IMR-90 (cell line): ENCODE results near the gene CAPN5. TPM values are rescaled to one million over a fixed set of nuclear protein-coding genes. Genes with fewer than 3 reads are reported as not detected.

Experiments used
- ATAC-seq: fragments of 200-7000 bp; cut with Tn5 transposase; 2 replicates; pipeline ENCODE4 v1.9.1; 2020; ENCODE audit warnings: low read depth, mild to moderate bottlenecking, moderate library complexity
- BruUV-seq: library from RNA; stranded (reverse); fragments of 400-500 nt; replicated peaks from 2 replicates; lab custom pipeline; 2021; lab: Mats Ljungman, UMichigan
- CTCF ChIA-PET: fragments of 300-600 bp; formaldehyde crosslinking; extraction: SDS; loops from one replicate; lab custom pipeline; 2021; ENCODE audit warnings: antibody characterized with exemption; lab: Yijun Ruan, JAX
- POLR2A ChIA-PET: fragments of 300-600 bp; sonication (Branson Sonifier 250); formaldehyde crosslinking; loops from one replicate; lab custom pipeline; 2022; ENCODE audit warnings: antibody characterized with exemption; ENCODE audit not compliant: unreplicated experiment; lab: Charles Lee
- DNase-seq: peaks from one replicate; pipeline ENCODE4 v3.0.0; 2013
- H2AFZ ChIP-seq: replicated peaks from 2 replicates; pipeline ENCODE3; 2013; ENCODE audit warnings: low read length, mild to moderate bottlenecking; ENCODE audit not compliant: poor library complexity
- H2AK5ac ChIP-seq: 2 replicates; pipeline ENCODE4 v1.6.1; 2013; ENCODE audit warnings: low read depth, low read length, inconsistent platforms
- H2AK9ac ChIP-seq: replicated peaks from 2 replicates; pipeline ENCODE3; 2013; ENCODE audit warnings: mild to moderate bottlenecking, low read depth, low read length, moderate library complexity; ENCODE audit not compliant: poor library complexity
- H2BK120ac ChIP-seq: 2 replicates; pipeline ENCODE4 v1.6.1; 2013; ENCODE audit warnings: low read depth, low read length, inconsistent platforms
- H2BK15ac ChIP-seq: 3 replicates; pipeline ENCODE4 v1.6.1; 2013; ENCODE audit warnings: low read depth, low read length, inconsistent platforms
- H2BK20ac ChIP-seq: 2 replicates; pipeline ENCODE4 v1.6.1; 2013; ENCODE audit warnings: low read depth, mild to moderate bottlenecking, inconsistent platforms, low read length, moderate library complexity
- H2BK5ac ChIP-seq: 2 replicates; pipeline ENCODE4 v1.6.1; 2013; ENCODE audit warnings: mild to moderate bottlenecking, low read depth, low read length, inconsistent platforms; ENCODE audit not compliant: poor library complexity, severe bottlenecking
- H3K14ac ChIP-seq: replicated peaks from 2 replicates; pipeline ENCODE4 v1.6.1; 2013; ENCODE audit warnings: low read depth, low read length, inconsistent platforms
- H3K18ac ChIP-seq: 2 replicates; pipeline ENCODE4 v1.6.1; 2013; ENCODE audit warnings: low read depth, low read length, control low read depth
- H3K23ac ChIP-seq: 2 replicates; pipeline ENCODE4 v1.6.1; 2013; ENCODE audit warnings: low read depth, low read length, inconsistent platforms
- H3K27ac ChIP-seq: 2 replicates; pipeline ENCODE4 v1.5.1; 2013; ENCODE audit warnings: mild to moderate bottlenecking, control low read depth, low read length; ENCODE audit not compliant: insufficient read depth
- H3K27me3 ChIP-seq: 2 replicates; pipeline ENCODE4 v1.6.1; 2013; ENCODE audit warnings: low read length; ENCODE audit not compliant: control insufficient read depth, insufficient read depth
- H3K36me3 ChIP-seq: 2 replicates; pipeline ENCODE4 v1.6.1; 2013; ENCODE audit warnings: low read length, mixed read lengths; ENCODE audit not compliant: control insufficient read depth, insufficient read depth
- H3K4ac ChIP-seq: 2 replicates; pipeline ENCODE4 v1.6.1; 2013; ENCODE audit warnings: low read depth, low read length, inconsistent platforms
- H3K4me1 ChIP-seq: 2 replicates; pipeline ENCODE4 v1.6.1; 2013; ENCODE audit warnings: low read length, mixed read lengths; ENCODE audit not compliant: control insufficient read depth, insufficient read depth
- H3K4me2 ChIP-seq: 2 replicates; pipeline ENCODE4 v1.6.1; 2013; ENCODE audit warnings: low read depth, mild to moderate bottlenecking, control low read depth, low read length, moderate library complexity
- H3K4me3 ChIP-seq: 2 replicates; pipeline ENCODE4 v1.5.1; 2013; ENCODE audit warnings: low read depth, mild to moderate bottlenecking, control low read depth, low read length, moderate library complexity; ENCODE audit not compliant: insufficient read depth
- H3K56ac ChIP-seq: 2 replicates; pipeline ENCODE4 v1.6.1; 2013; ENCODE audit warnings: low read length, inconsistent platforms; ENCODE audit not compliant: insufficient read depth; ENCODE audit errors: extremely low read depth
- H3K79me1 ChIP-seq, 2 experiments: 2 replicates each; pipeline ENCODE4 v1.6.1; 2013; ENCODE audit warnings: low read length in 2 of 2, inconsistent platforms in 1 of 2, low read depth in 1 of 2
- H3K9ac ChIP-seq: 2 replicates; pipeline ENCODE4 v1.6.1; 2013; ENCODE audit warnings: low read depth, low read length, control low read depth
- H3K9me1 ChIP-seq: 2 replicates; pipeline ENCODE4 v1.6.1; 2013; ENCODE audit warnings: low read length, inconsistent platforms; ENCODE audit not compliant: insufficient read depth
- H3K9me3 ChIP-seq: 2 replicates; pipeline ENCODE4 v1.6.1; 2013; ENCODE audit warnings: low read length; ENCODE audit not compliant: control insufficient read depth, insufficient read depth
- H4K20me1 ChIP-seq: 2 replicates; pipeline ENCODE4 v1.6.1; 2013; ENCODE audit warnings: low read length, inconsistent platforms; ENCODE audit not compliant: insufficient read depth
- H4K5ac ChIP-seq: 2 replicates; pipeline ENCODE4 v1.6.1; 2013; ENCODE audit warnings: mild to moderate bottlenecking, low read depth, low read length, control low read depth
- H4K8ac ChIP-seq, 2 experiments: 2 replicates each; pipeline ENCODE4 v1.6.1; 2013; ENCODE audit warnings: low read depth in 2 of 2, low read length in 2 of 2, control low read depth in 1 of 2, inconsistent platforms in 1 of 2
- H4K91ac ChIP-seq: 2 replicates; pipeline ENCODE4 v1.6.1; 2013; ENCODE audit warnings: low read depth, low read length, inconsistent platforms; ENCODE audit not compliant: insufficient read depth
- BHLHE40 ChIP-seq: fragments of 150-350 bp; IDR thresholded peaks from 2 replicates; pipeline ENCODE4 v1.6.1; 2016; ENCODE audit warnings: mild to moderate bottlenecking, low read depth, low read length
- CEBPB ChIP-seq: IDR thresholded peaks from 2 replicates; pipeline ENCODE4 v1.6.1; 2012; ENCODE audit warnings: low read depth, low read length, improper control_type of control experiment
- CHD1 ChIP-seq: IDR thresholded peaks from 2 replicates; pipeline ENCODE4 v1.6.1; 2012; ENCODE audit warnings: low read depth, low read length, improper control_type of control experiment
- CTCF ChIP-seq: conservative IDR thresholded peaks from 2 replicates; pipeline ENCODE4 v1.5.1; 2012; ENCODE audit warnings: mild to moderate bottlenecking, low read depth, low read length, improper control_type of control experiment
- ELK1 ChIP-seq: fragments of 150-350 bp; IDR thresholded peaks from 2 replicates; pipeline ENCODE4 v1.6.1; 2016; ENCODE audit warnings: low read depth, mild to moderate bottlenecking, low read length, moderate library complexity, borderline replicate concordance
- FOS ChIP-seq: fragments of 150-350 bp; IDR thresholded peaks from 2 replicates; pipeline ENCODE4 v1.6.1; 2016; ENCODE audit warnings: low read depth, low read length
- MAFK ChIP-seq: IDR thresholded peaks from 2 replicates; pipeline ENCODE4 v1.6.1; 2012; ENCODE audit warnings: low read depth, low read length, improper control_type of control experiment
- MAZ ChIP-seq: IDR thresholded peaks from 2 replicates; pipeline ENCODE4 v1.6.1; 2012; ENCODE audit warnings: low read depth, mild to moderate bottlenecking, low read length, improper control_type of control experiment, moderate library complexity, borderline replicate concordance
- MXI1 ChIP-seq: IDR thresholded peaks from 2 replicates; pipeline ENCODE4 v1.6.1; 2012; ENCODE audit warnings: low read depth, mild to moderate bottlenecking, low read length, moderate library complexity, borderline replicate concordance
- NFE2L2 ChIP-seq: fragments of 150-350 bp; IDR thresholded peaks from 2 replicates; pipeline ENCODE4 v1.6.1; 2016; ENCODE audit warnings: low read depth, mild to moderate bottlenecking, low read length
- POLR2A ChIP-seq: IDR thresholded peaks from 2 replicates; pipeline ENCODE4 v1.6.1; 2012; ENCODE audit warnings: mild to moderate bottlenecking, low read depth, low read length
- RAD21 ChIP-seq: IDR thresholded peaks from 2 replicates; pipeline ENCODE4 v1.6.1; 2012; ENCODE audit warnings: low read length, improper control_type of control experiment
- RFX5 ChIP-seq: IDR thresholded peaks from 2 replicates; pipeline ENCODE4 v1.8.0; 2012; ENCODE audit warnings: low read depth, mild to moderate bottlenecking, low read length, moderate library complexity
- SMC3 ChIP-seq: fragments of 150-350 bp; IDR thresholded peaks from 2 replicates; pipeline ENCODE4 v1.6.1; 2016; ENCODE audit warnings: low read depth, mild to moderate bottlenecking, antibody characterized with exemption, low read length, moderate library complexity
- USF2 ChIP-seq: fragments of 150-350 bp; IDR thresholded peaks from 2 replicates; pipeline ENCODE4 v1.6.1; 2017; ENCODE audit warnings: mild to moderate bottlenecking, antibody characterized with exemption, low read length, low read depth
- WGBS, 2 experiments: methylation state at CpG; one replicate each; pipeline versions ENCODE4 v1.1.5 to v1.1.7; 2013; ENCODE audit warnings: missing lambda C conversion rate in 2 of 2; ENCODE audit not compliant: insufficient read length in 1 of 2; ENCODE audit errors: extremely low coverage in 2 of 2; 5-methylcytosine and 5-hydroxymethylcytosine counted together
- dilution Hi-C: fragments of 300-500 bp; cut with HindIII; formaldehyde crosslinking; loops from one replicate; pipeline ENCODE4 v1.14.3; 2018; ENCODE audit warnings: low sequenced_read_pairs; ENCODE audit not compliant: unreplicated experiment
- in situ Hi-C: fragments of 300-500 bp; cut with MboI; formaldehyde crosslinking; loops from 3 replicates; pipeline ENCODE4 v1.14.3; 2019; ENCODE audit warnings: low sequenced_read_pairs, inconsistent platforms, mixed read lengths
- intact Hi-C: fragments of 100-400 bp; cut with micrococcal nuclease; formaldehyde crosslinking; loops from 2 replicates; pipeline ENCODE4 v1.10.0; 2022
- polyA plus RNA-seq, 3 experiments: library from polyadenylated mRNA; depleted of rRNA; stranded (reverse); fragments of >200 nt; gene quantifications; 2 replicates each; pipeline ENCODE4 v1.2.3, GENCODE V29; 2012; ENCODE audit warnings: low replicate concordance in 1 of 3
- total RNA-seq: library from RNA; depleted of rRNA; stranded (reverse); fragments of >200 nt; gene quantifications from 2 replicates; pipeline ENCODE4 v1.2.3, GENCODE V29; 2012

Gene CAPN5
- total and polyA plus RNA-seq, 2 of the 4 experiments (the other 2 are of a cell fraction) = 8.1 to 24.0 TPM

- no peak overlapping the region for H3K14ac ChIP-seq
- ATAC-seq = no peak
- ChIA-PET CTCF (no interaction called here), POLR2A (no interaction called here)
- H3K18ac ChIP-seq = no peak overlapping the region
- H3K4me1 ChIP-seq = peaks cover 31% of the 10 kb centered on the region
- dilution Hi-C loops = no loop called here
- no peak overlapping the region for H2BK15ac ChIP-seq
- WGBS, 2 experiments = 60% methylated on average over 1 of the region's 7 CpGs; no CpG with 5 or more reads in 1 of the 2 experiments
- BruUV-seq = no TSS peak
- H4K91ac ChIP-seq = no peak overlapping the region
- no peak overlapping the region for H2BK120ac ChIP-seq
- no peak overlapping the region for H4K8ac ChIP-seq
- in situ Hi-C loops = no loop called here
- intact Hi-C loops = no loop called here
- H3K9me1 ChIP-seq = peaks cover 15% of the 10 kb centered on the region
- H2BK5ac ChIP-seq = no peak overlapping the region
- peaks cover 11 to 41% of the 10 kb centered on the region in 2 experiments; a peak in 3 of 4 replicates for H3K79me1 ChIP-seq
- no peak overlapping the region for H3K56ac ChIP-seq
- peak overlapping the region; percentile 6; the same call in 1 of the 2 replicates for H3K4me2 ChIP-seq
- DNase-seq = no peak
- no peak overlapping the region for H2AK5ac ChIP-seq
- H3K4ac ChIP-seq = no peak overlapping the region
- no peak overlapping the region for H3K9ac ChIP-seq
- H3K4me3 ChIP-seq = no peak overlapping the region
- H2BK20ac ChIP-seq = no peak overlapping the region
- no peak overlapping the region for H3K27ac ChIP-seq
- no peak overlapping the region for H3K23ac ChIP-seq
- H3K9me3 ChIP-seq = no peaks in the 10 kb centered on the region
- H4K20me1 ChIP-seq = peaks cover 6% of the 10 kb centered on the region
- no peak overlapping the region for H4K5ac ChIP-seq
- H2AFZ ChIP-seq = no peak overlapping the region
- no peak overlapping the region for H2AK9ac ChIP-seq
- no peaks in the 10 kb centered on the region for H3K27me3 ChIP-seq
- H3K36me3 ChIP-seq = no peaks in the 10 kb centered on the region
- TF ChIP-seq BHLHE40 (no peak), POLR2A (no peak), ELK1 (no peak), FOS (no peak), CTCF (no peak), SMC3 (no peak), MAZ (no peak), CHD1 (no peak), RFX5 (no peak), MAFK (no peak), USF2 (no peak), CEBPB (no peak), RAD21 (no peak), NFE2L2 (no peak), MXI1 (no peak)
Measured at GRCh38 chr11:77068457-77069335, 1.9 kb downstream of the CAPN5 start.
